Keratinocyte (primary cell): ENCODE results near the gene MS4A13. TPM values are rescaled to one million over a fixed set of nuclear protein-coding genes. Genes with fewer than 3 reads are reported as not detected.
"Not testable (repeated sequence)": the region's sequence is repeated elsewhere in the genome, so short reads cannot be mapped to it uniquely, and the experiment has no call there.

Source experiments
- DNase-seq: peaks from one replicate; pipeline ENCODE4 v3.0.0-alpha.2; 2011; ENCODE audit warnings: low read depth, missing footprints, low spot score
- FAIRE-seq: peaks from 2 replicates; lab custom pipeline; 2011; peaks lifted over from hg19 to GRCh38; lab: Jason Lieb, UNC
- H2AFZ ChIP-seq: 2 replicates; pipeline ENCODE4 v1.6.0; 2012; ENCODE audit warnings: low read length, control low read depth, inconsistent platforms; ENCODE audit not compliant: control insufficient read depth
- H3K27ac ChIP-seq: 2 replicates; pipeline ENCODE4 v1.5.1; 2011; ENCODE audit warnings: low read length; ENCODE audit not compliant: control insufficient read depth, insufficient read depth
- H3K27me3 ChIP-seq: 3 replicates; pipeline ENCODE4 v1.6.0; 2011; ENCODE audit warnings: low read length; ENCODE audit not compliant: control insufficient read depth, insufficient read depth; ENCODE audit errors: extremely low read depth
- H3K36me3 ChIP-seq, 2 experiments: 2 replicates in 1 of 2; 3 replicates in 1 of 2; pipeline ENCODE4 v1.5.1; 2011; ENCODE audit warnings: low read length in 2 of 2, mild to moderate bottlenecking in 1 of 2; ENCODE audit not compliant: control insufficient read depth in 2 of 2, insufficient read depth in 2 of 2; ENCODE audit errors: extremely low read depth in 1 of 2
- H3K4me1 ChIP-seq: 3 replicates; pipeline ENCODE4 v1.5.1; 2011; ENCODE audit warnings: low read length; ENCODE audit not compliant: control insufficient read depth, insufficient read depth; ENCODE audit errors: extremely low read depth
- H3K4me2 ChIP-seq: 3 replicates; pipeline ENCODE4 v1.6.0; 2011; ENCODE audit warnings: low read depth, low read length; ENCODE audit not compliant: control insufficient read depth, insufficient read depth; ENCODE audit errors: extremely low read depth
- H3K4me3 ChIP-seq, 3 experiments: fragments of 200-600 bp in 1 of 3; sonication (generic) in 1 of 3; 2 replicates in 2 of 3; 3 replicates in 1 of 3; pipeline ENCODE4 v1.5.1; 2011 to 2016; ENCODE audit warnings: low read length in 3 of 3, mild to moderate bottlenecking in 3 of 3, control low read depth in 2 of 3, inconsistent platforms in 1 of 3, low read depth in 1 of 3, mixed read lengths in 1 of 3, mixed run types in 1 of 3, moderate library complexity in 1 of 3; ENCODE audit not compliant: control insufficient read depth in 2 of 3, insufficient read depth in 2 of 3; ENCODE audit errors: extremely low read depth in 1 of 3
- H3K79me2 ChIP-seq: 2 replicates; pipeline ENCODE4 v1.6.0; 2012; ENCODE audit warnings: low read length; ENCODE audit not compliant: control insufficient read depth, insufficient read depth
- H3K9ac ChIP-seq: 3 replicates; pipeline ENCODE4 v1.6.0; 2011; ENCODE audit warnings: low read length; ENCODE audit not compliant: control insufficient read depth, insufficient read depth; ENCODE audit errors: extremely low read depth
- H3K9me1 ChIP-seq: 3 replicates; pipeline ENCODE4 v1.6.0; 2011; ENCODE audit warnings: low read length; ENCODE audit not compliant: control insufficient read depth, insufficient read depth; ENCODE audit errors: extremely low read depth
- H3K9me3 ChIP-seq: 2 replicates; pipeline ENCODE4 v1.5.1; 2012; ENCODE audit warnings: low read depth, low read length; ENCODE audit not compliant: control insufficient read depth
- H4K20me1 ChIP-seq: 3 replicates; pipeline ENCODE4 v1.6.0; 2011; ENCODE audit warnings: low read length; ENCODE audit not compliant: control insufficient read depth, insufficient read depth; ENCODE audit errors: extremely low read depth
- CTCF ChIP-seq, 3 experiments: IDR thresholded peaks in 1 of 3; conservative IDR thresholded peaks in 1 of 3; optimal IDR thresholded peaks in 1 of 3; 2 replicates in 2 of 3; 3 replicates in 1 of 3; pipeline versions ENCODE3 to v1.5.1; 2011; ENCODE audit warnings: low read length in 3 of 3, mild to moderate bottlenecking in 3 of 3, moderate library complexity in 2 of 3, control low read depth in 1 of 3, inconsistent platforms in 1 of 3; ENCODE audit not compliant: insufficient read depth in 2 of 3; ENCODE audit errors: extremely low read depth in 1 of 3
- EZH2 ChIP-seq: IDR thresholded peaks from one replicate; pipeline ENCODE4 v1.6.1; 2012; ENCODE audit warnings: inconsistent platforms, mild to moderate bottlenecking, low read length, moderate library complexity
- dilution Hi-C: fragments of 300-500 bp; cut with MboI; formaldehyde crosslinking; loops from one replicate; pipeline ENCODE4 v1.7.0; 2020; ENCODE audit warnings: low sequenced_read_pairs; ENCODE audit not compliant: extremely low pct_ligation_motif_present
- polyA plus RNA-seq, 5 experiments: library from polyadenylated mRNA; depleted of rRNA in 3 of 5; stranded (reverse) in 3 of 5; stranded (forward) in 1 of 5; unstranded in 1 of 5; fragments of >200 nt; gene quantifications; 1 replicate in 1 of 5; 2 replicates in 3 of 5; 3 replicates in 1 of 5; pipeline versions ENCODE4 v1.2.1 to v1.2.3, GENCODE V29; 2011 to 2012; ENCODE audit warnings: missing spikeins in 2 of 5, low read depth in 1 of 5, low replicate concordance in 1 of 5

The MS4A13 gene
- polyA plus RNA-seq, 1 donor (not counting 4 experiments of a cell fraction or from before 2014, with no cell fraction given): not detected

GRCh38 chr11:60504219-60504905, 10.8 kb upstream of the MS4A13 start:
- dilution Hi-C loops: no loop called here
- DNase-seq: no peak
- no peak for FAIRE-seq
- H3K27me3 ChIP-seq: no peaks in the 10 kb centered on the region
- no peaks in the 10 kb centered on the region for H3K9me1 ChIP-seq
- H3K9me3 ChIP-seq: no peaks in the 10 kb centered on the region
- no peak for TF ChIP-seq CTCF (optimal IDR thresholded peaks at IDR 0.05 in 1 of 3, IDR thresholded peaks at IDR 0.05 in 1 of 3, conservative IDR thresholded peaks at IDR 0.05 in 1 of 3; ENCODE audit: extremely low read depth in 1 of 3, insufficient read depth in 2 of 3, low read length in 3 of 3)
- TF ChIP-seq EZH2: no peak
- no peak overlapping the region for H3K27ac ChIP-seq
- H3K4me2 ChIP-seq: no peak overlapping the region
- H3K36me3 ChIP-seq: no peaks in the 10 kb centered on the region
- H3K4me1 ChIP-seq: no peaks in the 10 kb centered on the region
- H3K9ac ChIP-seq: no peak overlapping the region
- H2AFZ ChIP-seq: no peak overlapping the region
- H3K4me3 ChIP-seq: no peak overlapping the region
- H4K20me1 ChIP-seq: no peaks in the 10 kb centered on the region
- H3K79me2 ChIP-seq: no peaks in the 10 kb centered on the region

GRCh38 chr11:60509609-60510008, 5.6 kb upstream of the MS4A13 start:
- H3K79me2 ChIP-seq, H4K20me1 ChIP-seq, H3K4me1 ChIP-seq, FAIRE-seq, H3K27me3 ChIP-seq, H3K27ac ChIP-seq, DNase-seq, H3K9me3 ChIP-seq, H3K9ac ChIP-seq, H3K4me2 ChIP-seq, H2AFZ ChIP-seq, H3K9me1 ChIP-seq, H3K4me3 ChIP-seq, dilution Hi-C loops, H3K36me3 ChIP-seq: not testable (repeated sequence)

- H3K27ac ChIP-seq, H3K79me2 ChIP-seq, dilution Hi-C loops, FAIRE-seq, H3K9me1 ChIP-seq, H3K27me3 ChIP-seq, H4K20me1 ChIP-seq, H3K4me3 ChIP-seq, H3K9me3 ChIP-seq, H2AFZ ChIP-seq, H3K4me2 ChIP-seq, DNase-seq, H3K4me1 ChIP-seq, H3K36me3 ChIP-seq, H3K9ac ChIP-seq: not testable (repeated sequence)
These were observed 5.0 kb upstream of the MS4A13 start for GRCh38 chr11:60510209-60510608.
